Gastroesophageal sphincter (tissue), 3 donors: ENCODE results near the gene RALGAPB.

ENCODE experiments used
- CTCF ChIP-seq, 4 experiments: fragments of 200-600 bp in 2 of 4; fragments of 450-650 bp in 2 of 4; sonication (generic) in 1 of 4; IDR thresholded peaks; one replicate each; pipeline ENCODE4 v1.5.1; 2017 to 2019; ENCODE audit warnings: antibody characterized with exemption in 4 of 4, mild to moderate bottlenecking in 2 of 4, moderate library complexity in 2 of 4
- EP300 ChIP-seq: sonication (generic); formaldehyde crosslinking; IDR thresholded peaks from one replicate; pipeline ENCODE4 v1.6.1; 2017; ENCODE audit warnings: antibody characterized with exemption, mild to moderate bottlenecking
- POLR2A ChIP-seq, 2 donors: fragments of 450-650 bp; IDR thresholded peaks; one replicate each; pipeline ENCODE4 v1.6.1; 2017; ENCODE audit warnings: antibody characterized with exemption in 2 of 2, mild to moderate bottlenecking in 2 of 2, moderate library complexity in 1 of 2
- POLR2AphosphoS5 ChIP-seq: sonication (generic); formaldehyde crosslinking; IDR thresholded peaks from one replicate; pipeline ENCODE4 v1.6.1; 2017; ENCODE audit warnings: antibody characterized with exemption

- TF ChIP-seq CTCF (IDR thresholded peaks at IDR 0.05) (no peak), POLR2A (IDR thresholded peaks at IDR 0.05) (no peak), POLR2AphosphoS5 (no peak), EP300 (no peak)
Observed at GRCh38 chr20:38545771-38546170, 73.1 kb downstream of the RALGAPB start.
